ENCODE data around the gene PLEKHG5.
"Not testable (repeated sequence)": the region's sequence is repeated elsewhere in the genome, so short reads cannot be mapped to it uniquely, and the experiment has no call there.

The PLEKHG5 gene

DNA sequence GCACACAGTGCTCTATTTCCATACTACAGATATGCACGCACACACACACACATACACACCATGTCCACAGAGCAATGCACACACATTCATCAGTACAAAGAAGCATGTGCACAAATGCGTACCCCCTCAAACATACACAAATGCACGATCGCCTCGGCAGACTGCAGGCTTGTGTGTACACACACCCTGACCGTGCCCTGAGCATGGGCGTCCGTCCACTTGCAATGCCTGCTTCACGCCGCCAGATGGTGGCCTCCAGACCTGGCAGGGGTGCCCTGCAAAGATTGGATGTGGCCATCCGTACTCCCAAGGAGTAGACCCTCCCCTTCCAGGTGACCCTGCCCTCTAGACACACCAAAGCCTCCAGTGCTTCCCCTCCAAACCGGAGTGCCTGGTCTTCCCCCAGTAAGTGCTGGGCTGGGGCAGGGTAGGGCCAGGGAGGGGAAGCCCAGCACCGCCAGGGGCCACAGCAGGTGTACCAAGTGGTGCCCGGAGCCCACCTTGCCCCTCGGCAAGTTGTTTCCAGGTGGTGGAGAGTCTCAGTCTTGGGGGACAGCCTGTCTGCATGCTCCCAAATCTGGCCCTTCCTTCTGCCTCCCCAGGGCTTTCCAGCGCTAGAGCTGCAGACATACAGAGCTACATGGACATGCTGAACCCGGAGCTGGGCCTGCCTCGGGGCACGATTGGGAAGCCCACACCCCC lies 46.3 kb downstream of the PLEKHG5 start:
- DNase-seq, result peak; percentile 88

DNA sequence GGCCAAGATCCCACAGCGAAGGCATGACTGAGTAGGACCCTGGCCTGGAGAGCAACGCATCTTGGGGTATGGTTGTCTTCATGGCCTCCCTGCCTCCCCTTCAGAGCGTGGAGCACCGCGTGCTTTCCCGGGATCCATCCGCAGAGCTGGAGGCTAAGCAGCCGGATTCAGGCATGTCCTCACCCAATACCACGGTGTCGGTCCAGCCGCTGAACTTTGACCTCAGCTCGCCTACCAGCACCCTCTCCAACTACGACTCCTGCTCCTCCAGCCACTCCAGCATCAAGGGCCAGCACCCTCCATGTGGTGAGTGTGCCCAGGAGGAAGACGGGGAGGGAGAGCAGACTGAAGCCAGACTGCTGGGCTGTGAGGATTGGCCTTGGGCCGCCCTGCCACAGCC lies 47.1 kb downstream of the PLEKHG5 start:
- no peak for DNase-seq

- DNase-seq, result no peak
Measured at GRCh38 chr1:6443339-6444115, 47.9 kb downstream of the PLEKHG5 start.

DNA sequence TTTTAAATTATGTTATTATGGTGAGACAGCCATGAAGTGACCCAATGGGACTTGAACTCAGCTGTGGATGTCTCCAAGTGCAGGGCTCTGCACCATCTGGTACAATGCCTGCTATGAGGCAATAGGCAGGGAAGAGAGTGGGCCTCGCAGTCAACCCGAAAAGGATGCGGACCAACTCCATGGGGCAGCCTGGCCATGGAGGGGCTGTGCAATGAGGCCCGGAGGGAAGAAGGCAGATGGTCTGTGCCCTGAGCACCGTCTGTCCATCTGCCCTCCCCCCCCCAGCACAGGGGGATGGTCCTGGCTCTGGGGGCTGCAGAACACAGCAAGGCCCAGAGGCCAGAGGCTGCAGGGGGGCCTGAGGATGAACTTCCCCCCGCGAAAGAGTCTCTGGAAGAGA lies 49.9 kb downstream of the PLEKHG5 start:
- DNase-seq, result no peak

DNA sequence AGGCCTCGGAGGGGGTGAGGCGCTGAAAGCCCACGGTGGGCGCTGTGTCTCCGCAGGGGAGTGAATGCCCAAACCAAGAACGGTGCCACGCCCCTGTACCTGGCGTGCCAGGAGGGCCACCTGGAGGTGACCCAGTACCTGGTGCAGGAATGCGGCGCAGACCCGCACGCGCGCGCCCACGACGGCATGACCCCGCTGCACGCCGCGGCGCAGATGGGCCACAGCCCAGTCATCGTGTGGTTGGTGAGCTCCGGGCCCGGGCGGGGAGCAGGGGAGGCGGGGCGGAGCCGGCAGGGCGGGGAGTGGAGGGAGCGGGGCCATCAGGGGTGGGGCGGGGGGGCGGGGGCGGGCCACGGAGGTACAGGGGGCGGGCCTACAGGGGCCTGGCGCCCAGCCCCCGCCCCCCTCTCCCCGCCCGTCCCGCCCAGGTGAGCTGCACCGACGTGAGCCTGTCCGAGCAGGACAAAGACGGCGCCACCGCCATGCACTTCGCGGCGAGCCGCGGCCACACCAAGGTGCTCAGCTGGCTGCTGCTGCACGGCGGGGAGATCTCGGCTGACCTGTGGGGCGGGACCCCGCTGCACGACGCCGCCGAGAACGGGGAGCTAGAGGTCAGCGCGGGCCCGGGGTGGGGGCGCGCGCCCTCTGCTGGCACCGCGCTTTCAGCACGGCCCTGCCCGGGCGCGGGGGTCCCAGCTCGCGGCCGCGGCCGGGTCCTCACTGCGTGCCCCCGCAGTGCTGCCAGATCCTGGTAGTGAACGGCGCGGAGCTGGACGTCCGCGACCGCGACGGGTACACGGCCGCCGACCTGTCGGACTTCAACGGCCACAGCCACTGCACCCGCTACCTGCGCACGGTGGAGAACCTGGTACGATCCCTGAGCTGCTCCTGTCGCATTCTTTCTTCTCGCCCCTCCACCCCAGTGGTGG lies 51.0 kb downstream of the PLEKHG5 start:
- peak; percentile 90 for DNase-seq

DNA sequence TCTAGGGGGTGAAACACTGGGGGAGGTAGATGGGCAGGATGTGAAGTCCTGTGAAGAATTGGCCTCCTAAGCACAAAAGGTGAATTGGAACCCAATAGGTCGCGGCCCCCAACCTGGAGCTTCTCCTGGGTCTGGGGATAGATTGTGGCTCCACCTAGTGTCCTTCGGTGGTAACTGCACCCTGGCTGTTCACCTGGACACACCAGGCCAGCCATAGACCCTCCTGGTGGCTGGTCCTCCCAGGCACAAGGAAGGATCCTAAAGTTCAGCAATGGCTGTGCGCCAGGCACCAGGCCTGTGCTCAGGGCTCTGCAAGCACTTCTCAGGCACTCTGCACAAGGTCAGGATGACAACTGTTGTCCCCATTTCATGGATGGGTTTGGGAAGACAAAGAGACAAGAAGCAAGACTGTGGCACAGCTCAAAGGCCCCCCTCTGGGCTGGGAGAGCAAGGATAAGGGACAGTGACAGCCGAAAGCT lies 53.4 kb downstream of the PLEKHG5 start:
- DNase-seq, result peak; percentile 94

GRCh38 chr1:6437012-6437700 lies 54.3 kb downstream of the PLEKHG5 start:
- not testable (repeated sequence) for DNase-seq

DNA sequence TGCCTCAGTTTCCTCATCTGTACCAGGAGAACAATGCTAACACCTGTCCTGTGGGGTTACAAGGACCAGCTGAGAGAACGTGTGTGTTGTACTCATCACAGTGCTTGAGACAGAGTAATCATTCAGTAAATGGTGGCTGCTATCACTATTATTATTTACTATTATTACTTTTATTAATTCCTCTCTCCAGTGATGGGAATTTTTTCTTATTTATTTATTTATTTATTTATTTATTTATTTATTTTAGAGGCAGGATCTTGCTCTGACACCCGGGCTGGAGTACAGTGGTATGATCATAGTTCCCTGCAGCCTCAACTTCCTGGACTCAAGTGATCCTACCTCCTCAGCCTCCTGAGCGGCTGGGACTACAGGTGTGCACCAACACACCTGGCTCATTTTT lies 55.2 kb downstream of the PLEKHG5 start:
- not testable (repeated sequence) for DNase-seq

DNA sequence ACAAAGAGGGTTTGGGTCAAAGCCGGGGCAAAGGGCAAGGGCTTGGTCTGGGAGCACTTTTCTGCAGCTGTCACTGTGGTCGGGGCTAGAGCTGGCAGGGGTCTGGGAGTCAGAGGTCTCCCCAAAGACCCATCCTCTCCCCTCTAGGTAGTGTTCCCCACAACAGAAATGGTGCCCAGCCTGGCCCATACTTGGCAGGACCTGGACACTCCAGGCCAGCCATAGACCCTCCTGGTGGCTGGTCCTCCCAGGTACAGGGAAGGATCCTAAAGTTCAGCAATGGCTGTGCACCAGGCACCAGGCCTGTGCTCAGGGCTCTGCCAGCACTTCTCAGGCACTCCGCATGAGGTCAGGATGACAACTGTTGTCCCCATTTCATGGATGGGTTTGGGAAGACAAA lies 55.9 kb downstream of the PLEKHG5 start:
- no peak for DNase-seq

GRCh38 chr1:6435129-6435528 lies 56.3 kb downstream of the PLEKHG5 start:
- no peak for DNase-seq

GRCh38 chr1:6434186-6434585 lies 57.3 kb downstream of the PLEKHG5 start:
- peak; percentile 61 for DNase-seq

- not testable (repeated sequence) for DNase-seq
Measured at GRCh38 chr1:6431645-6432579, 59.6 kb downstream of the PLEKHG5 start.

GRCh38 chr1:6429660-6430411 lies 61.6 kb downstream of the PLEKHG5 start:
- DNase-seq, result not testable (repeated sequence)

DNA sequence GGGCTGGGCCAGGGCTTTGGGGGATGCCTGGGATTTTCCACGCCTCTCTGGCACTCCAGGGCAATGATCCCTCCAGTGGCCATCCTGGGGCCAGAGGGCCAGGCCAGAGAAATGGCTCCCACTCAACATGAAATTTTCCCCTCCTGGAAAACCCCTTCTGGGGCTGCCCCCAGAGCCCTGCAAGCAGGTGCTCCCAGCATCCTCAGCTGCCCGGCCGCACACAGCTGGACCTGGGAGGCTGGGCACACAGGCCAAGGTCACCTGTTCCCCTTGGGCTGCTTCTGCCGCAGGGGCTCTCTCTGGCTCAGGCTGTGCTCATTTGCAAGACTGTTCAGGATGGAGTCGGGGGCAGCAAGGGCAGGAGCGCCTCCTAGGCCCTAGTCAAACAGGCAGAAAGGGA lies 63.0 kb downstream of the PLEKHG5 start:
- not testable (repeated sequence) for DNase-seq

GRCh38 chr1:6427441-6428390 lies 63.8 kb downstream of the PLEKHG5 start:
- no peak for DNase-seq

DNA sequence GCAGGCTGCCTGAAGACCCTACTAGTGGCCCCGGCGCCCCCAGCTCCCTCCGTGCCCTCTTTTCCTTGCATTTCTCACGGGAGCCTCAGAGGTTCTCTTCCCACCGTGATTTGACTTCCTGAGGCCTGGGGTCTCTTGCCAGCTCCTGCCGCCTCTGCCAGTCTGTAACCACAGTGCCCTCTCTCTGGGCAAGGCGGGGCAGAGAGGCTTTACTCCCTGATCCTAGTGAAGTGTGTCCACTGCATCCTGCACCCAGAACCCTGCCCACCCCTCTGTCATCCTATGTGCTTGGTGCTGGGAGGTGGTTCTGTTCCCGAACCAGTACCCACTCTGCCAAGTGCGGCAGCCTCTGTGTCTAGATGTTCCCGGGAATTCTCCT lies 64.5 kb downstream of the PLEKHG5 start:
- no peak for DNase-seq

- DNase-seq, result peak; percentile 28
Measured at GRCh38 chr1:6426277-6426971, 65.0 kb downstream of the PLEKHG5 start.

GRCh38 chr1:6425658-6426057 lies 65.8 kb downstream of the PLEKHG5 start:
- no peak for DNase-seq
